Measurements from ENCODE around the gene GABPB1.

DNA sequence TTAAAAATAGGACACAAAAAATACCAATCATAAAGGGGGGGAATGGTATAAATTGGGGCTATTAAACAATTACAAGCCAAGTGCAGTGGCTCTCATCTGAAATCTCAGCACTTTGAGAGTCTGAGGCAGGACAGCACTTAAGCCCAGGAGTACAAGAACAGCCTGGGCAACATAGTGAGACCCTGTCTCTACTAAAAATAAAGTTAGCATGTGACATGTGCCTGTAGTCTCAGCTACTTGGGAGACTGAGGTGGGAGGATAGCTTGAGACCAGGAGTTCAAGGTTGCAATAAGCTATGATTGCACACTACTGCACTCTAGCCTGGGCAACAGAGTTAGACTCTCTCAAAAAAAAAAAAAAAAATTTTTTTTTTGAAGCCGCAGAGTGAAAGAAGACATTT lies 23.8 kb upstream of the GABPB1 start:
- no peak for TF ChIP-seq RBBP5 (conservative IDR thresholded peaks at IDR 0.05)
- TF ChIP-seq CREM (IDR thresholded peaks at IDR 0.05; ENCODE audit: low read depth), result no peak
- no peak for TF ChIP-seq EGR1 (IDR thresholded peaks at IDR 0.05; ENCODE audit: borderline replicate concordance in 1 of 2, low read depth in 2 of 2, low read length in 2 of 2)
- no peak for TF ChIP-seq POLR2A (IDR thresholded peaks at IDR 0.05; ENCODE audit: low read depth, low read length)
- no peak for TF ChIP-seq HCFC1 (IDR thresholded peaks at IDR 0.05; ENCODE audit: low read length)

Data from GM12878 (cell line).